Measurements from ENCODE around the gene ATF7IP2.

- no peak for TF ChIP-seq EZH2phosphoT487 (IDR thresholded peaks at IDR 0.05; ENCODE audit: borderline replicate concordance)
- TF ChIP-seq, protein P1, sequence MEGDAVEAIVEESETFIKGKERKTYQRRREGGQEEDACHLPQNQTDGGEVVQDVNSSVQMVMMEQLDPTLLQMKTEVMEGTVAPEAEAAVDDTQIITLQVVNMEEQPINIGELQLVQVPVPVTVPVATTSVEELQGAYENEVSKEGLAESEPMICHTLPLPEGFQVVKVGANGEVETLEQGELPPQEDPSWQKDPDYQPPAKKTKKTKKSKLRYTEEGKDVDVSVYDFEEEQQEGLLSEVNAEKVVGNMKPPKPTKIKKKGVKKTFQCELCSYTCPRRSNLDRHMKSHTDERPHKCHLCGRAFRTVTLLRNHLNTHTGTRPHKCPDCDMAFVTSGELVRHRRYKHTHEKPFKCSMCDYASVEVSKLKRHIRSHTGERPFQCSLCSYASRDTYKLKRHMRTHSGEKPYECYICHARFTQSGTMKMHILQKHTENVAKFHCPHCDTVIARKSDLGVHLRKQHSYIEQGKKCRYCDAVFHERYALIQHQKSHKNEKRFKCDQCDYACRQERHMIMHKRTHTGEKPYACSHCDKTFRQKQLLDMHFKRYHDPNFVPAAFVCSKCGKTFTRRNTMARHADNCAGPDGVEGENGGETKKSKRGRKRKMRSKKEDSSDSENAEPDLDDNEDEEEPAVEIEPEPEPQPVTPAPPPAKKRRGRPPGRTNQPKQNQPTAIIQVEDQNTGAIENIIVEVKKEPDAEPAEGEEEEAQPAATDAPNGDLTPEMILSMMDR (conservative IDR thresholded peaks at IDR 0.05; ENCODE audit: low read length), result no peak
These were observed 15.7 kb upstream of the ATF7IP2 start for GRCh38 chr16:10370096-10370726.

Data from Loucy (cell line).